ENCODE data around the gene HORMAD1.
A peak's percentile ranks its signal among the peaks of the same experiment; 100 is the strongest.

Gene HORMAD1

DNA sequence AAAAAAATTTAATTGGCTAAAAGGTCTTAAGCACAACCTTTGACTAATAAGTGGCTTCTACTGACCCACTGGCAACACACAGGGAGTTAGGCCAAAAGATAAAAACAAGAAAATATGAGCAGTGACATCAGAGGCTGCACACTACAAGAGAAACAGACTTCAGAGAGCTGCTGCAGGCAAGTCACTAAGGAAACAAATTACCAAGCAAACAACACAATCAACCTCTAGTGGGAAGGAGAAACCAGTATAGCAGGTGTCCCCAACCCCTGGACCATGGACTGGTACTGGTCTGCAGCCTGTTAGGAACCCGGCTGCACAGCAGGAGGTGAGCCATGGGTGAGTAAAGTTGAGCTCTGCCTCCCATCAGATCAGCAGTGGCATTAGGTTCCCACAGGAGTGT is 70.5 kb downstream of the HORMAD1 start:
- peak; percentile 22; the same call in 1 of the 3 replicates for ATAC-seq
- TF ChIP-seq CSDC2 (CRISPR knock-in tag; IDR thresholded peaks at IDR 0.05) (no peak), ZNF565 (CRISPR knock-in tag; conservative IDR thresholded peaks at IDR 0.05; ENCODE audit: low read depth) (no peak), TCF4 (CRISPR knock-in tag; IDR thresholded peaks at IDR 0.05; ENCODE audit: borderline replicate concordance) (no peak), ZNF8 (CRISPR knock-in tag; IDR thresholded peaks at IDR 0.05) (no peak)
- TF ChIP-seq, protein P1, sequence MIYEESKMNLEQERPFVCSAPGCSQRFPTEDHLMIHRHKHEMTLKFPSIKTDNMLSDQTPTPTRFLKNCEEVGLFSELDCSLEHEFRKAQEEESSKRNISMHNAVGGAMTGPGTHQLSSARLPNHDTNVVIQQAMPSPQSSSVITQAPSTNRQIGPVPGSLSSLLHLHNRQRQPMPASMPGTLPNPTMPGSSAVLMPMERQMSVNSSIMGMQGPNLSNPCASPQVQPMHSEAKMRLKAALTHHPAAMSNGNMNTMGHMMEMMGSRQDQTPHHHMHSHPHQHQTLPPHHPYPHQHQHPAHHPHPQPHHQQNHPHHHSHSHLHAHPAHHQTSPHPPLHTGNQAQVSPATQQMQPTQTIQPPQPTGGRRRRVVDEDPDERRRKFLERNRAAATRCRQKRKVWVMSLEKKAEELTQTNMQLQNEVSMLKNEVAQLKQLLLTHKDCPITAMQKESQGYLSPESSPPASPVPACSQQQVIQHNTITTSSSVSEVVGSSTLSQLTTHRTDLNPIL (CRISPR knock-in tag; IDR thresholded peaks at IDR 0.05; ENCODE audit: low read depth) = no peak
- TF ChIP-seq, protein P2, sequence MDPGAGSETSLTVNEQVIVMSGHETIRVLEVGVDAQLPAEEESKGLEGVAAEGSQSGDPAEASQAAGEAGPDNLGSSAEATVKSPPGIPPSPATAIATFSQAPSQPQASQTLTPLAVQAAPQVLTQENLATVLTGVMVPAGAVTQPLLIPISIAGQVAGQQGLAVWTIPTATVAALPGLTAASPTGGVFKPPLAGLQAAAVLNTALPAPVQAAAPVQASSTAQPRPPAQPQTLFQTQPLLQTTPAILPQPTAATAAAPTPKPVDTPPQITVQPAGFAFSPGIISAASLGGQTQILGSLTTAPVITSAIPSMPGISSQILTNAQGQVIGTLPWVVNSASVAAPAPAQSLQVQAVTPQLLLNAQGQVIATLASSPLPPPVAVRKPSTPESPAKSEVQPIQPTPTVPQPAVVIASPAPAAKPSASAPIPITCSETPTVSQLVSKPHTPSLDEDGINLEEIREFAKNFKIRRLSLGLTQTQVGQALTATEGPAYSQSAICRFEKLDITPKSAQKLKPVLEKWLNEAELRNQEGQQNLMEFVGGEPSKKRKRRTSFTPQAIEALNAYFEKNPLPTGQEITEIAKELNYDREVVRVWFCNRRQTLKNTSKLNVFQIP (CRISPR knock-in tag; IDR thresholded peaks at IDR 0.05; ENCODE audit: borderline replicate concordance, low read depth) = no peak

DNA sequence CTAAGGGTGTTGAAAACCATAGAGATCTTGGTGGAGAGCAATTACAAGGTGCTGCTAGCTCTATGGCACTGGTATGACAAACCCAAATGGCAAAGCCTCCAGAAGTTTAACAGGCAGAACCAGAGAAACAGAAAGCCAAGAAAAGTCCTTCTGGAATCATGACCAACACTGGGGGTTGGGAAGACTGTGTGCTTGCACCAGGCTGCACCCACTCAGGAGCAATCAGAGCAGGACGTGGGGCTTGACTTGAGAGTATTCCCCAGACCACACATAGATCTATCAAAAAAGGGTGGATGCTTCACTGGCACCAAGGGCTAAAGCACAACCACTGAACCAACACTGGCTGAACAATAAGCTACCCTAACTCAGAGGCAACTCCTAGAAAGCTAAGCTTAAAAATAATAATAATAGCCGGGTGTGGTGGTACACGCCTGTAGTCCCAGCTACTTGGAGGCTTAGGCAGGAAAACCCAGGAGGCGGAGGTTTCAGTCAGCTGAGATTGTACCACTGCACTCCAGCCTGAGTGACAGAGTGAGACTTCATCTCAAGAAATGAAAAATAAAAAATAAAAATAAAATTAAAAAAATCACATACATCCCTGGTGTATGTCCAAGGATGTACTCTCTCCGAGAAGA is 71.1 kb downstream of the HORMAD1 start:
- TF ChIP-seq PPARA (CRISPR knock-in tag; IDR thresholded peaks at IDR 0.05; ENCODE audit: borderline replicate concordance) (no peak), ISL1 (CRISPR knock-in tag; IDR thresholded peaks at IDR 0.05) (no peak), CSDC2 (CRISPR knock-in tag; IDR thresholded peaks at IDR 0.05) (no peak), ZFP30 (CRISPR knock-in tag; IDR thresholded peaks at IDR 0.05) (no peak), GLIS3 (CRISPR knock-in tag; IDR thresholded peaks at IDR 0.05) (no peak), TOX (CRISPR knock-in tag; IDR thresholded peaks at IDR 0.05; ENCODE audit: borderline replicate concordance) (no peak)
- ATAC-seq = no peak
